Eye (tissue), 1 donor: Measurements from ENCODE around the gene MRPS23.

Source experiments
- DNase-seq: peaks from one replicate; pipeline ENCODE4 v3.0.0-alpha.2; 2015

MRPS23 gene

GRCh38 chr17:57877803-57878377 is 28.0 kb upstream of the MRPS23 start:
- no peak for DNase-seq

DNA sequence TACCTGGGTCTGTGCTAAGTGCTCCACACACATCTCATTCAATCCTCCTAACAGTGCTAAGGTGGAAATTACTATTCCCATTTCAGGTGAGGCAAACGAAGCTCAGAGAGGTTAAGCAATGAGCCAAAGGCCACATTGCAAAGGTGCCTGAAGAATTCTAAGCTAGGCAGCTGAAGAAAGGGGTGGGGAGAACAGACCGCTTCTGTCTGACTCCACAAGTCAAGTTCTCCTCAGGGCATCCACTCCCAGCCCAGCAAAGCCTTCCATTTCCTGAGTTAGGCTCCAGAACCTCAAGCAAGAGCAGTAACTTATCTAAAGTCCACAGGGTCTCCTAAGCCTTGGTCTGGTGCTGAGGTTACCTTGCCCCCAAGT is 27.0 kb upstream of the MRPS23 start:
- DNase-seq = no peak

DNA sequence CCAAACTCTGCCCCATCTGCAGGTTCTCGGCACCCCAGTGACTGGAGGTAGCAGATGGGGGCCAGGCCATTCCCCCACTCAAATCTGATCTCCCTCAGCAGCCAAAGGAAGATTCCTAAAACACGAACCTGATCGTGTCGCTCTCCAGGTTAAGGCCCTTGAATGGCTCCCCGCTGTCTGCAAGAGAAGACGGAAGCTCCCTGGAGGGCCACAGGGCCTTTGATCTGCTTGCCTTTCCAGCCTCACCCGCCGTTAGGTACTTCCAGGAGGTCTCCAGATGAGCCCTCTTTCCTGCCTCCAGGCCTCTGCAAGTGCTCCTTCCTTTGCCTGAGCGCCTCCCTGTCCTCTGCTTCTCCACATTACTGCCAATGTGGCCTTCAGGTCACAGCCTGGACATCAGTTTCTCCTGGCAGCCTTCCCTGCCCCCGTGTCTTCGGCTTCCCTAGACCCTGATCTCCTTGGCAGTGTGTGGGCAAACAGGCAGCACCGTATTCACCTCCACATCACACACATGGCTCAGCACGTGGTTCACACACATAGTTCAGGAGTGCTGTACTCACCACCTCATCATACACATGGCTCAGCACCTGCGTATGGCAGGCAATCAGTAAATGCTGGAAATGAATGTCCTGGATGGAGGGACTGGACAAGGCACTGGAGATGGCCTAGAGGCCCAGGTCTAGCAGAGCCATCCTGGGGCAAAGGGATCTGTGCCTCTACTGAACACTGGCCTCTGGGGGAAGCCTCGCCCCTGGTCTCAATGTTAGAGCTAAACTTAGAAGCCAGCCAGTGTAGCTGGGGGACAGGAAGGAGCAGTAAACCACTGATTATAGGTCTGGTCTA is 26.4 kb upstream of the MRPS23 start:
- DNase-seq = no peak

DNA sequence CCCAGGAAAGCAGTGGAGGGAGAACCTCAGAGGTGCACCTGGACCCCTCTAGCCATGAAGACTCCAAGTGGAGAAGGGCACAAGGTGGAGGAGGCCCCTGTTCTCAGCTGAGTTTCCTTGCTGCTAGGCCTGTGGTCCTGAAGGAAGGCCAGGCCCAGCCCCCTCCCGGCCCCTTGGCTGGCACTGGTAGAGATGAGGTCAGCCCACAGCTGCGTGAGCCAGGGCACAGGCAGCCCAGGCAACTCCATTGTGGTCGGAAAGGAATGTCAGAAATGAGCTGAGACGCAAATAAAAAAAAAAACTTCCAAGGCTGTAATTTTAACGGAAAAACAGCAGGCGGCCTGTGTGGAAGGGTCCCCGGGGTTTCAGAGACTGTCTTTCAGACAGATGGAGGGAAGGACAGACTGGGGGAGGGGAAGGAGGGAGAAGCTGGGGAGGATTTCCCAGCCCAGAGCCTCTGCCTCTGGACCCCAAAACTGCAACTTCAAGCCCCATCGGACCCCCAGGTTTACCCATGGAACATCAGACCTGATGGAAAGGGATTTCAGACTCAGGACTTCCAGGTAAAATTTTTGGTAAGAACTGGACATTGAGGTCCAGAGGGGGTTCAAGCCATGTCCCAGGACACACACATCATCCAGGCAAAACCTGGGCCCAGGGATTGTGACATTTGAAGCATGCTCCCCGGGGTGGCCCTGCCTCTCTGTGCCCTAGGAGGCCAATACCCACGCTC is 25.6 kb upstream of the MRPS23 start:
- peak; percentile 94 for DNase-seq

GRCh38 chr17:57874434-57875289 is 24.8 kb upstream of the MRPS23 start:
- DNase-seq = peak; percentile 95

DNA sequence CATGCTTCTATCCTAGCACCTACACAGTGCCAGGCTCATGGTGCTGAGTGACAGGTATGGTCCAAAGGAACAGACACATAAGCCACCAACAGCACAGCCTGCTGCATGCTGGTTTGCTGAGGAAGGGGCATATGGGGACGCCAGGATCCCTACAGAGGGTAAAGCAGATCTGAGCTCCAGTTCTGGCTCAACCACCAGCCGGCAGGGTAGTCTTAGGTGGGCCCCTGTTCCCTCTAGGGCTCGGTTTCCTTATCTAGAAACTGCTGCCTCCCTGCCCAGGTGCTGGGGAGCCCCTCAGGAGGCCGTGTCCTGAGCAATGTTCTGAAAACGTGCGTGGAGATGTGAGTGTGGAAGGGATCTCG is 24.2 kb upstream of the MRPS23 start:
- DNase-seq = no peak

GRCh38 chr17:57873261-57874057 is 23.6 kb upstream of the MRPS23 start:
- DNase-seq = no peak

GRCh38 chr17:57872536-57872935 is 22.7 kb upstream of the MRPS23 start:
- DNase-seq = no peak

GRCh38 chr17:57871863-57872262 is 22.0 kb upstream of the MRPS23 start:
- no peak for DNase-seq

- DNase-seq = no peak
Observed at GRCh38 chr17:57871155-57871554, 21.3 kb upstream of the MRPS23 start.

DNA sequence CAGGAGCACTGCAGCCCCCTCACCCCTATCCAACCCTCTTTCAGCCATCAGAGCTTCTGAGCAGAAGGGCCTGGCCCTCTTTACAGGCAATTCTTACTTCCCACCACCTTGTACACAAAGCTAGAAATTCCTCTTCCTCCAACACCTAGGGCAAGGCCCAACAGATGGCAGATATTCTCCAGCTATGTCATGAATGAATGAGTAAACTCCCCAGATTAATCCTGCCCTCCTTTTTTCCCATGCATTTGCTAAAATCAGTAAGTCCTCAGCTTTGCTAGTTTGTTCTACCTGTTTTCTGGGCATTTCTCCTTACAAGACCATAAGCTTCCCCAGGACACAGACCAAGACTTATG is 20.4 kb upstream of the MRPS23 start:
- no peak for DNase-seq

DNA sequence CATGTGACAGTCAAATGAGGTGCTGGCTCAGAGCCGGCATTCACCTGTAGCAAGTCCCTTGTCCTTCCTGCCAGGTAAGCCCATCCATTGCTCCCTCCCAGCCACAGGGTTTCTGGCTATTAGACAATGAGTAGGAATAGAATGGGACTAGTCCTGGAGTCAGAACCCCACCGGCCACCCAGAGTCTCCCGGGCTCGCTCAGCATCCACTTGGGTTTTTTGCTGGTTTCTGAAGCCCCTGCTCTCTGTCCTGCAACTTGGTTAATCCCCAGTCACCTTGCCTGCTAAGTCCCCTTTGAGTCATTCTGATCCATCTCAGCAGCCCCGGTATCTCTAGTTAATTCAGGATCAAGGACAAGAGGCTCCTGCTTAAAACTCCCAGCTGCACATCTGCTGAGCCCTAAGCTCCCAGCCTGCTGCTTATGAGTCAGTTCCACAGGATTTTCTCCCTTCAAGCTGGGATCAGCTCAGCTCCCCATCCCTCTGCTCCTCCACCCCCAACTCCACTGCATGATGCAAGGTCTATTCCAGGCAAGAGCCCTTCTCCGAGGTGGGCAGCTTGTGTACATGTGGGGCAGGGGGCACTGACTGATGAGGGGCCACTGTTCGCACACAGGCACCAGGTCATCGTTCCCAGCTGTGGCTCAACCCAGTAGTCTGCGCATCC is 19.9 kb upstream of the MRPS23 start:
- no peak for DNase-seq

- no peak for DNase-seq
Observed at GRCh38 chr17:57868910-57869616, 19.2 kb upstream of the MRPS23 start.

DNA sequence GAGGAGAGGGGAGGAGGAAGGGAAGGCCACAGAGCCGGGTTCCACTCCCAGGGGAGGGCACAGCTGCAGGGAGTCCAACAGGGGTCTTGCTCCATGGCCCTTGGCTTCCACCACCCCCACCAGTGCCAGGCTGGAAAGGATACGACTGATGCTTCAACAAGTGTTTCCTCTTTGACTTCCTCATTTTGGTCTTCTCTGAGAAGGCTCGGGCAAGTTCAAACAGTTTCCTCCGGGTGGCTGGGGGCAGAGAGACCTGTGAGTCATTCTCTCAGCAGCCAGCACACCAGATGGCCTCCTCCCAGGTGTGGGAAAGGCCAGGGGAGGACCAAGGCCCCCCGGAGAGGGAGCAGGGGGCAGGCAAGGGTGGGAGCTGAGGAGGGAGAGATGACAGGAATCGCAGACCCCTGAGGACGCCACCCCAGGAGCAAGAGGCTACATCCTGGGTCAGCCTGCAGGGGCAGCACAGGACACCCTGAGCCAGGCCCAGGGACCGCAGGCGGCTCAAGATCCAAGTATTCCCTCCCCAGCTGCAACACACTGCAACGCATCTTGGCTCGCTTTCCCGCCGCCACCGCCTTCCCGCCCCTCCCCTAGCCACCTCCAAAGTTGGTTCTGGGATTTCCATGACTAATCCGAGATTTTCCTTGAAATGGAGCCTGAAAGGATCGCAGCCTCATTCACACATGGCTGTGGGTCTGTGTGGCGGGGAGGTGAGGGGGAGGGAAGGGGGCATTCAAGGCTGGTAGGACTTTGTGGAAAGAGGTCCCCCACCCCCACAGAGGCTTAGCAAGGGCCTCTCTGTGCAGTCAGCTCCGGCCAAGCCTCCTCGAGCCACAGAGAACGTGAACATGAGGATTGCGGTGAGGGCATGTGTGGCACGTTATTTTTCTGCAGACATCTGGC is 18.4 kb upstream of the MRPS23 start:
- DNase-seq = peak; percentile 72

DNA sequence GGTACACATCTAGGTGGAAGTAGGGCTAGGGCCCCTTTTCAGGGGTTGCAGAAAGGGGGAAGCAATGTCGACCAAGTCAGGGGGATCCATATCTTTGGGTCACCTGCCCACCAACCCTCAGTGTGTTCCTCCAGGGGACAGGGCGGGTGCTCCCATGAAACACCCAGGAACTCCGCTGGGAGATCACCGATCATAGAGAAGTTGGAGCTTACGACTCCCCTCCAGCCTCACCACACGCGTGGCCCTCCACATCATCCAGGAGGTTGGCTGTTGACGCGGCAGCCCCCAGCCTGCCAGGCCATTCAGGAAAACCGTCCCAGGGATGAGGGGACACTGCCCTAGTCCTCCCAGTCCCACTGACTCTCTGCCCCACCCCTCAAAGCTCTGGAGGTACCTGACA is 17.3 kb upstream of the MRPS23 start:
- no peak for DNase-seq

- DNase-seq = no peak
Observed at GRCh38 chr17:57866723-57867122, 16.9 kb upstream of the MRPS23 start.

DNA sequence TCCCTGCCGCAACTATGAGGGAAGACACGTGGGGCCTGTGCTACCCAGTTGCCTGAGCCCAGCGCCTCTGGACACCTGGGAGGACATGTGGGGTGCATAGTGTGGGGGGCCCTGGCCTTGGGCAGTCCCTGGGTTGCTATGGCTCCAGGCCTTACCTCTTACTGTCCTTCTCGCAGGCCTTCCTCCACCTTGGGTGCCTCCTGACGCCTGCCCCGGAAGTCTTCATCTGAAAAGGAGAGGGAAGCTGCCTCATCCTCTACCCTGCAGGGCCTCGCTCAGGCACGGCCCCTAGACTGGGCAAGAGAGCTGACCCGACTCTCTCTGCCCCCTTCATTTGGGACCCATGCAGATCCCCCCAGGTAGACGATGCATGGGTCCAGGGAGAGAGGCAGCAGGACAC is 16.5 kb upstream of the MRPS23 start:
- no peak for DNase-seq

DNA sequence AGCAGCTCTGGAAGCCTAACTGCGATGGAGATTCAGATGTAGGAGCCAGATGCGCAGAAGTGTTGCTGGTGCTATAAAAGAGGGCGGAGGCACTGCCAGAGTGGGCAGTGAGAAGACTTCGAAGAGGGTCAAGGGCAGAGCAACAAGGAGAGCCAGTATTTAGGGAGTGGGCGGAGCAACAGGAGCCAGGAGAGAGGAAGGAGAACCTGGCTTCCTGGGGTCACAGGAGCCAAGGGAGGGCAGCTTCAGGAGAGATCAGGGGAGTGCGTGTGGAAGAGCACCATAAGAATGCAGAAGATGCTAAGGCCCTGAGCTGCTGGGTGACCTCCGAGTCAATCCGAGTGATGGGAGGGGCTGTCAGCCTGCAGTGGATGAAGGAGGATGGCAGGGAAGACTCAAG is 14.4 kb upstream of the MRPS23 start:
- no peak for DNase-seq

- no peak for DNase-seq
Observed at GRCh38 chr17:57862694-57863667, 13.1 kb upstream of the MRPS23 start.
